Measurements from ENCODE around the gene GPR108.

GPR108 gene

GRCh38 chr19:6739390-6739882 is 2.1 kb upstream of the GPR108 start, which contains the start of gene TRIP10:
Gene TRIP10 (plus strand): TSS chr19:6739680. CDS start chr19:6739762, 82 bp downstream.
- peaks cover 24% of the 10 kb centered on the region for H3K4me1 ChIP-seq (ENCODE audit: insufficient read depth, poor library complexity, severe bottlenecking)
- ATAC-seq (ENCODE audit: low read depth) = no peak
- peak within 1 kb of the TSS; percentile 85 for H3K27ac ChIP-seq (ENCODE audit: poor library complexity, severe bottlenecking)
- peaks cover 39% of the 10 kb centered on the region for H3K36me3 ChIP-seq (ENCODE audit: low read depth)
- H3K27me3 ChIP-seq (ENCODE audit: insufficient read depth, poor library complexity, severe bottlenecking) = no peaks in the 10 kb centered on the region
- DNase-seq (ENCODE audit: low spot score) = no peak
- no peaks in the 10 kb centered on the region for H3K9me3 ChIP-seq (ENCODE audit: severe bottlenecking)
- H3K4me3 ChIP-seq (ENCODE audit: severe bottlenecking) = peak within 1 kb of the TSS; percentile 93
- TF ChIP-seq, protein P1, sequence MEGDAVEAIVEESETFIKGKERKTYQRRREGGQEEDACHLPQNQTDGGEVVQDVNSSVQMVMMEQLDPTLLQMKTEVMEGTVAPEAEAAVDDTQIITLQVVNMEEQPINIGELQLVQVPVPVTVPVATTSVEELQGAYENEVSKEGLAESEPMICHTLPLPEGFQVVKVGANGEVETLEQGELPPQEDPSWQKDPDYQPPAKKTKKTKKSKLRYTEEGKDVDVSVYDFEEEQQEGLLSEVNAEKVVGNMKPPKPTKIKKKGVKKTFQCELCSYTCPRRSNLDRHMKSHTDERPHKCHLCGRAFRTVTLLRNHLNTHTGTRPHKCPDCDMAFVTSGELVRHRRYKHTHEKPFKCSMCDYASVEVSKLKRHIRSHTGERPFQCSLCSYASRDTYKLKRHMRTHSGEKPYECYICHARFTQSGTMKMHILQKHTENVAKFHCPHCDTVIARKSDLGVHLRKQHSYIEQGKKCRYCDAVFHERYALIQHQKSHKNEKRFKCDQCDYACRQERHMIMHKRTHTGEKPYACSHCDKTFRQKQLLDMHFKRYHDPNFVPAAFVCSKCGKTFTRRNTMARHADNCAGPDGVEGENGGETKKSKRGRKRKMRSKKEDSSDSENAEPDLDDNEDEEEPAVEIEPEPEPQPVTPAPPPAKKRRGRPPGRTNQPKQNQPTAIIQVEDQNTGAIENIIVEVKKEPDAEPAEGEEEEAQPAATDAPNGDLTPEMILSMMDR (IDR thresholded peaks at IDR 0.05; ENCODE audit: poor library complexity, severe bottlenecking) = no peak

GRCh38 chr19:6738787-6739389 is 1.5 kb upstream of the GPR108 start:
- Histone ChIP-seq H3K27ac (ENCODE audit: poor library complexity, severe bottlenecking) (peak overlapping the region; percentile 85), H3K4me3 (ENCODE audit: severe bottlenecking) (peak overlapping the region; percentile 93), H3K9me3 (ENCODE audit: severe bottlenecking) (no peaks in the 10 kb centered on the region), H3K36me3 (ENCODE audit: low read depth) (peaks cover 33% of the 10 kb centered on the region), H3K27me3 (ENCODE audit: insufficient read depth, poor library complexity, severe bottlenecking) (no peaks in the 10 kb centered on the region), H3K4me1 (ENCODE audit: insufficient read depth, poor library complexity, severe bottlenecking) (peaks cover 19% of the 10 kb centered on the region)
- no peak for ATAC-seq (ENCODE audit: low read depth)
- TF ChIP-seq, protein P1 (IDR thresholded peaks at IDR 0.05; ENCODE audit: poor library complexity, severe bottlenecking) = peak; percentile 68
- DNase-seq (ENCODE audit: low spot score) = no peak

- Histone ChIP-seq H3K27ac (ENCODE audit: poor library complexity, severe bottlenecking) (peak overlapping the region; percentile 85), H3K36me3 (ENCODE audit: low read depth) (peaks cover 26% of the 10 kb centered on the region), H3K4me3 (ENCODE audit: severe bottlenecking) (no peak overlapping the region), H3K9me3 (ENCODE audit: severe bottlenecking) (no peaks in the 10 kb centered on the region), H3K27me3 (ENCODE audit: insufficient read depth, poor library complexity, severe bottlenecking) (no peaks in the 10 kb centered on the region), H3K4me1 (ENCODE audit: insufficient read depth, poor library complexity, severe bottlenecking) (peaks cover 14% of the 10 kb centered on the region)
- TF ChIP-seq, protein P1 (IDR thresholded peaks at IDR 0.05; ENCODE audit: poor library complexity, severe bottlenecking) = peak; percentile 83
- DNase-seq (ENCODE audit: low spot score) = peak; percentile 94
- peak; percentile 35 for ATAC-seq (ENCODE audit: low read depth)
These were observed 750 bp upstream of the GPR108 start for GRCh38 chr19:6737873-6738786.

DNA sequence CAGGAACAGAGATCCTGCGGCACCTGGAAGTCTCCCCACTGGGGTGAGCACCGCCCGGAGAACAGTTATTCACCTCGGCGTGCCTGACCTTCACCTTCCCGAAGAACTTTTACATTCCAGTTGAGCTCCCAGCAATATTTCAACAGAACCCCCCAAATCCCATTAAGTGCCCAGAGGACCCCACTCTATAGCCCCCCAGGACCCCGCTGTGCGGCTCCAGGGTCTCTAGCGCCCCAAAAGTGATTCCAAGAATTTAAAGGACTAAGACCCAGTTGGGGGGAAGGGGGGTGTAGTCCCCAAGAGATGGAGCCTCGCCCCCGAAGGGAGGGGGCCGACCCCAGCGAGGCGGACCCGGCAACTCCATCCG is 480 bp downstream of the GPR108 start:
- no peak for DNase-seq (ENCODE audit: low spot score)
- Histone ChIP-seq H3K4me1 (ENCODE audit: insufficient read depth, poor library complexity, severe bottlenecking) (peaks cover 14% of the 10 kb centered on the region), H3K9me3 (ENCODE audit: severe bottlenecking) (no peaks in the 10 kb centered on the region), H3K27me3 (ENCODE audit: insufficient read depth, poor library complexity, severe bottlenecking) (no peaks in the 10 kb centered on the region), H3K4me3 (ENCODE audit: severe bottlenecking) (peak overlapping the region; percentile 81), H3K27ac (ENCODE audit: poor library complexity, severe bottlenecking) (peak overlapping the region; percentile 85), H3K36me3 (ENCODE audit: low read depth) (peaks cover 13% of the 10 kb centered on the region)
- TF ChIP-seq, protein P1 (IDR thresholded peaks at IDR 0.05; ENCODE audit: poor library complexity, severe bottlenecking) = no peak
- no peak for ATAC-seq (ENCODE audit: low read depth)
